PC-3 (cell line): Measurements from ENCODE around the gene IARS2. TPM values are rescaled to one million over a fixed set of nuclear protein-coding genes. Genes with fewer than 3 reads are reported as not detected.
A peak's percentile ranks its signal among the peaks of the same experiment; 100 is the strongest.

Experiments used
- ATAC-seq: fragments of 200-7000 bp; cut with Tn5 transposase; 2 replicates; pipeline ENCODE4 v1.9.1; 2020; ENCODE audit warnings: mild to moderate bottlenecking, moderate library complexity
- BruUV-seq: library from RNA; stranded (reverse); fragments of 400-500 nt; replicated peaks from 2 replicates; lab custom pipeline; 2021; lab: Mats Ljungman, UMichigan
- CTCF ChIA-PET: fragments of 300-600 bp; sonication (Branson Sonifier 250); formaldehyde crosslinking; loops from one replicate; lab custom pipeline; 2022; ENCODE audit warnings: antibody characterized with exemption; lab: Charles Lee
- POLR2A ChIA-PET: fragments of 300-600 bp; sonication (Branson Sonifier 250); formaldehyde crosslinking; loops from one replicate; lab custom pipeline; 2022; ENCODE audit warnings: antibody characterized with exemption; ENCODE audit not compliant: unreplicated experiment; lab: Charles Lee
- DNase-seq: peaks from one replicate; pipeline ENCODE4 v3.0.0-alpha.2; 2015
- H2AFZ ChIP-seq: fragments of 300-600 bp; sonication (generic); 2 replicates; pipeline ENCODE4 v1.6.0; 2016; ENCODE audit warnings: antibody characterized with exemption, low read length
- H3F3A ChIP-seq: fragments of 300-600 bp; sonication (generic); one replicate; pipeline ENCODE4 v1.6.0; 2017; ENCODE audit warnings: antibody characterized with exemption, low read length, control low read depth, mild to moderate bottlenecking; ENCODE audit not compliant: unreplicated experiment
- H3K27ac ChIP-seq: fragments of 300-600 bp; sonication (generic); 2 replicates; pipeline ENCODE4 v1.5.1; 2016; ENCODE audit warnings: mild to moderate bottlenecking, low read length
- H3K27me3 ChIP-seq: fragments of 300-600 bp; sonication (generic); 2 replicates; pipeline ENCODE4 v1.6.1; 2016; ENCODE audit warnings: low read length, mixed read lengths
- H3K36me3 ChIP-seq: fragments of 300-600 bp; sonication (generic); 2 replicates; pipeline ENCODE4 v1.6.1; 2016; ENCODE audit warnings: low read depth, mixed run types, low read length, mixed read lengths
- H3K4me1 ChIP-seq: fragments of 300-600 bp; sonication (generic); 2 replicates; pipeline ENCODE4 v1.5.1; 2016; ENCODE audit warnings: low read length; ENCODE audit not compliant: insufficient read depth
- H3K4me2 ChIP-seq: fragments of 300-600 bp; sonication (generic); 2 replicates; pipeline ENCODE4 v1.6.0; 2016; ENCODE audit warnings: low read length
- H3K4me3 ChIP-seq: fragments of 300-600 bp; sonication (generic); 2 replicates; pipeline ENCODE4 v1.5.1; 2016; ENCODE audit warnings: mild to moderate bottlenecking, low read length, mixed read lengths
- H3K79me2 ChIP-seq: fragments of 300-600 bp; sonication (generic); 2 replicates; pipeline ENCODE4 v1.6.1; 2017; ENCODE audit warnings: low read length, mixed read lengths
- H3K9ac ChIP-seq: fragments of 300-600 bp; sonication (generic); 2 replicates; pipeline ENCODE4 v1.6.0; 2016; ENCODE audit warnings: mild to moderate bottlenecking, low read length
- H3K9me2 ChIP-seq: fragments of 300-600 bp; sonication (generic); replicated peaks from 2 replicates; pipeline ENCODE4 v1.6.1; 2016; ENCODE audit warnings: mixed run types, low read length, mixed read lengths
- H3K9me3 ChIP-seq: fragments of 300-600 bp; sonication (generic); 2 replicates; pipeline ENCODE4 v1.6.1; 2016; ENCODE audit warnings: low read length, mixed read lengths
- H4K20me1 ChIP-seq: fragments of 300-600 bp; sonication (generic); 2 replicates; pipeline ENCODE4 v1.6.1; 2016; ENCODE audit warnings: low read length, mixed read lengths
- EZH2 ChIP-seq: fragments of 300-600 bp; sonication (generic); IDR thresholded peaks from one replicate; pipeline ENCODE4 v1.6.1; 2017; ENCODE audit warnings: antibody characterized with exemption, mild to moderate bottlenecking, low read length; ENCODE audit not compliant: unreplicated experiment
- EZH2phosphoT487 ChIP-seq: fragments of 300-600 bp; sonication (generic); IDR thresholded peaks from 2 replicates; pipeline ENCODE4 v1.6.1; 2018; ENCODE audit warnings: mild to moderate bottlenecking, antibody characterized with exemption, low read length, borderline replicate concordance
- intact Hi-C: fragments of 100-400 bp; cut with micrococcal nuclease; formaldehyde crosslinking; loops from 2 replicates; pipeline ENCODE4 v1.9.0; 2023
- total RNA-seq: library from RNA; depleted of rRNA; stranded (reverse); fragments of >200 nt; gene quantifications from 2 replicates; pipeline ENCODE4 v1.2.3, GENCODE V29; 2014
- TF ChIP-seq, protein P1 (sequence below): fragments of 300-600 bp; sonication (generic); conservative IDR thresholded peaks from 2 replicates; pipeline ENCODE4 v1.5.1; 2017; ENCODE audit warnings: antibody characterized with exemption, low read depth, mild to moderate bottlenecking, low read length

Gene IARS2
- total RNA-seq, 1 experiment from 2014 or later = 152 TPM

DNA sequence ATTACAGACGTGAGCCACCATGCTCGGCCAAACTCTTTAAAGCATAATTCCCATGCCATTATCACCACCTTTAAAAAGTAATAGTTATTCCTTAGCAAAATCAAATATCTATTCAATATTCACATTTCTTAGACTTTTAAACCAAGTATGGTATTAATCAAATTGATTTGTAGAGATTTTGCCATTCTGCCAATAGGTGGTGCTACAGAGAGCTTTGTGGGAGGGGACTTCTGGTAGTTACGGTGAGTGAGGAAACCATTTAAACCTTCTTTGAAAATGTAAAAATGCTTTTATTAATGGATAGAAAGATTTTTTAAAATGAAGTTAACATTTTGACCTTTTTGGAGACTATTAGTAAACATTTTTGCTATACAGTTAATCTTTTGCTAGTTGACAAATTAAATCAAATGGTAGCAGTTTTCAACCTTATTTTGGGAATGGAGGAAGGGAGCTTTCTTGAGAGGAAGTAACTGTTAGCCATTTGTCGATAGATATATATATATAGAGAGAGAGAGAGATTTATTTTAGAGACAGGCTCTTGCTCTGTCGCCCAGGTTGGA is 19.3 kb downstream of the IARS2 start:
- CTCF ChIA-PET = interaction anchor here (0.6 kb wide), 2 partner anchors 29 to 51 kb away, joined by 3 to 10 read pairs; no protein-coding TSS in a partner anchor
- intact Hi-C loops = no loop called here
- Histone ChIP-seq H3K4me3 (no peak overlapping the region), H3K4me1 (no peaks in the 10 kb centered on the region), H3K9ac (no peak overlapping the region), H4K20me1 (no peaks in the 10 kb centered on the region), H3K27ac (no peak overlapping the region), H3K27me3 (no peaks in the 10 kb centered on the region), H2AFZ (no peak overlapping the region), H3K36me3 (peaks cover 51% of the 10 kb centered on the region), H3K4me2 (no peak overlapping the region), H3K79me2 (no peaks in the 10 kb centered on the region), H3F3A (no peaks in the 10 kb centered on the region), H3K9me2 (no peaks in the 10 kb centered on the region), H3K9me3 (no peaks in the 10 kb centered on the region)
- POLR2A ChIA-PET = no interaction called here
- ATAC-seq (peak; percentile 48; the same call in 1 of the 2 replicates), DNase-seq (peak; percentile 64)
- no TSS peak for BruUV-seq
- TF ChIP-seq EZH2 (no peak), EZH2phosphoT487 (no peak)
- TF ChIP-seq, protein P1, sequence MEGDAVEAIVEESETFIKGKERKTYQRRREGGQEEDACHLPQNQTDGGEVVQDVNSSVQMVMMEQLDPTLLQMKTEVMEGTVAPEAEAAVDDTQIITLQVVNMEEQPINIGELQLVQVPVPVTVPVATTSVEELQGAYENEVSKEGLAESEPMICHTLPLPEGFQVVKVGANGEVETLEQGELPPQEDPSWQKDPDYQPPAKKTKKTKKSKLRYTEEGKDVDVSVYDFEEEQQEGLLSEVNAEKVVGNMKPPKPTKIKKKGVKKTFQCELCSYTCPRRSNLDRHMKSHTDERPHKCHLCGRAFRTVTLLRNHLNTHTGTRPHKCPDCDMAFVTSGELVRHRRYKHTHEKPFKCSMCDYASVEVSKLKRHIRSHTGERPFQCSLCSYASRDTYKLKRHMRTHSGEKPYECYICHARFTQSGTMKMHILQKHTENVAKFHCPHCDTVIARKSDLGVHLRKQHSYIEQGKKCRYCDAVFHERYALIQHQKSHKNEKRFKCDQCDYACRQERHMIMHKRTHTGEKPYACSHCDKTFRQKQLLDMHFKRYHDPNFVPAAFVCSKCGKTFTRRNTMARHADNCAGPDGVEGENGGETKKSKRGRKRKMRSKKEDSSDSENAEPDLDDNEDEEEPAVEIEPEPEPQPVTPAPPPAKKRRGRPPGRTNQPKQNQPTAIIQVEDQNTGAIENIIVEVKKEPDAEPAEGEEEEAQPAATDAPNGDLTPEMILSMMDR = peak; percentile 79

DNA sequence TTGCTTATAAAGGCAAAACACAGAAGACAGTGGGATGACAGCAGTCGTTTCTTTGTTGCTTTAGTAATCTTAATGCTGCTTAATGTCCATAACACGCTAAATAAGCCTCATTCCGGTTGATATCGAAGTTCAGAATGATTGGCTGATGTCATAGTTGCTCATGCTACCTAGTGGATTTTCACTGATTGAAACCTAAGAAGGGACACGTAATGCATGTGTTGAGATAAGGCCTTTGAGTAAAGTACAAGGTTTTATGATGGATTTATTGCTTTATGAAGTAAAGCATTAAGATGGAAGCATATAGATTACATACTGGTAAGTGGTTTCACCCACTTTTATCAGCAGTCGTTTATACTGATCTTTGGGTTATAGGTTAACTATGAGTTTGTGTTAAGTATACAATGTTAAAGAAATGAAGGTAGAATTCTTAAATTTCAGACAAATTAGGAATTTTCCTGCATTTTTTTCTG is 25.1 kb downstream of the IARS2 start:
- intact Hi-C loops = loop anchor here (5.0 kb wide), 1 partner anchor 97 kb away; no protein-coding TSS in a partner anchor
- no peaks in the 10 kb centered on the region for H3K27me3 ChIP-seq
- ChIA-PET CTCF (no interaction called here), POLR2A (no interaction called here)
- no peaks in the 10 kb centered on the region for H3K4me1 ChIP-seq
- ATAC-seq (no peak), DNase-seq (no peak)
- H3K9ac ChIP-seq = no peak overlapping the region
- H3K4me3 ChIP-seq = no peak overlapping the region
- H3K36me3 ChIP-seq = peaks cover 31% of the 10 kb centered on the region
- no peaks in the 10 kb centered on the region for H3K9me2 ChIP-seq
- no peak overlapping the region for H3K27ac ChIP-seq
- no peak overlapping the region for H3K4me2 ChIP-seq
- no peak overlapping the region for H2AFZ ChIP-seq
- TF ChIP-seq EZH2phosphoT487 (no peak), EZH2 (no peak)
- TF ChIP-seq, protein P1 = no peak
- no peaks in the 10 kb centered on the region for H3K79me2 ChIP-seq
- no peaks in the 10 kb centered on the region for H3K9me3 ChIP-seq
- BruUV-seq = no TSS peak
- H3F3A ChIP-seq = no peaks in the 10 kb centered on the region
- no peaks in the 10 kb centered on the region for H4K20me1 ChIP-seq

DNA sequence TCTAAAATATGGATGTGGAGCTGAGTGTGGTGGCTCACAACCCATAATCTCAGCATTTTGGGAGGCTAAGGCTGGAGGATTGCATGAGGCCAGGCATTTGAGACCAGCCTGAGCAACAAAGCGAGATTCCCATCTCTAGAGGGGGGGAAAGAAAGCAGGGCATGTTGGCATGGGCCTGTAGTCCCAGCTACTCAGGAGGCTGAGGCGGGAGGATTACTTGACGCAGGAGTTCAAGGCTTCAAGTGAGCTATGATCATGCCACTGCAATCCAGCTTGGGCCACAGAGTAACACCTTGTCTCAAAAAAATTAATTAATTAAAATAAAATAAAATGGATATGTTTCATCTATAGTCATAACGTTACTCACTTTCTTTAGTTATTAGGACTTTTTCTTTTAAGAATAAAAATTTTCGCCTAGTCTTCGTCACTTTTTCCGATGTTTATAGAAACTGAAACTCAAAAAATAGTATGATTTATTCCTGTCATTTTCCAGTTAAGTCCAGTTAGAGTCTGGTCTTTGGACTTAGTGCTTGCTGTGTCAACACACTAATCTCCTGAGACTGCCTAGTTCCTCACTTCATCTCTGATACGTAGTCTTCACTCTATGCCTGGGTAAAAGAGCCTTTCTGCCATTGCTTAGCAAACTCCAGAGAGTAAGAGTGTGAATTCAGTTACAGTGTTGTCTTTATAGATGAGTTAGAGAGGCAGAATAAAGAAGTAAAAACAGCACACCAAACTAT is 28.0 kb downstream of the IARS2 start:
- H3K9me3 ChIP-seq = no peaks in the 10 kb centered on the region
- H3K4me3 ChIP-seq = no peak overlapping the region
- H3K27ac ChIP-seq = no peak overlapping the region
- TF ChIP-seq EZH2phosphoT487 (no peak), EZH2 (no peak)
- TF ChIP-seq, protein P1 = no peak
- H3K9me2 ChIP-seq = no peaks in the 10 kb centered on the region
- ChIA-PET POLR2A (interaction anchor here (0.5 to 0.6 kb wide), 2 partner anchors 25 to 28 kb away, joined by 6 to 14 read pairs; no protein-coding TSS in a partner anchor), CTCF (interaction anchor here (0.6 kb wide), 1 partner anchor 9 kb away, joined by 3 read pairs; no protein-coding TSS in a partner anchor)
- DNase-seq (no peak), ATAC-seq (no peak)
- H3K9ac ChIP-seq = no peak overlapping the region
- H3K27me3 ChIP-seq = no peaks in the 10 kb centered on the region
- H3K4me1 ChIP-seq = no peaks in the 10 kb centered on the region
- H3K4me2 ChIP-seq = no peak overlapping the region
- no peak overlapping the region for H2AFZ ChIP-seq
- H4K20me1 ChIP-seq = no peaks in the 10 kb centered on the region
- BruUV-seq = no TSS peak
- H3K36me3 ChIP-seq = peaks cover 14% of the 10 kb centered on the region; the same call in 1 of the 2 replicates
- no peaks in the 10 kb centered on the region for H3K79me2 ChIP-seq
- no peaks in the 10 kb centered on the region for H3F3A ChIP-seq
- intact Hi-C loops = no loop called here
